Measurements from ENCODE around the gene ACP3.

GRCh38 chr3:132292042-132292441, 25.2 kb upstream of the ACP3 start:
- TF ChIP-seq CTCF (IDR thresholded peaks at IDR 0.05) (no peak), POLR2A (IDR thresholded peaks at IDR 0.05) (no peak)
